ENCODE results near the gene FBN1. TPM values are rescaled to one million over a fixed set of nuclear protein-coding genes. Genes with fewer than 3 reads are reported as not detected.

FBN1 gene
- total RNA-seq, 1 donor from 2014 or later, result 70.3 TPM

DNA sequence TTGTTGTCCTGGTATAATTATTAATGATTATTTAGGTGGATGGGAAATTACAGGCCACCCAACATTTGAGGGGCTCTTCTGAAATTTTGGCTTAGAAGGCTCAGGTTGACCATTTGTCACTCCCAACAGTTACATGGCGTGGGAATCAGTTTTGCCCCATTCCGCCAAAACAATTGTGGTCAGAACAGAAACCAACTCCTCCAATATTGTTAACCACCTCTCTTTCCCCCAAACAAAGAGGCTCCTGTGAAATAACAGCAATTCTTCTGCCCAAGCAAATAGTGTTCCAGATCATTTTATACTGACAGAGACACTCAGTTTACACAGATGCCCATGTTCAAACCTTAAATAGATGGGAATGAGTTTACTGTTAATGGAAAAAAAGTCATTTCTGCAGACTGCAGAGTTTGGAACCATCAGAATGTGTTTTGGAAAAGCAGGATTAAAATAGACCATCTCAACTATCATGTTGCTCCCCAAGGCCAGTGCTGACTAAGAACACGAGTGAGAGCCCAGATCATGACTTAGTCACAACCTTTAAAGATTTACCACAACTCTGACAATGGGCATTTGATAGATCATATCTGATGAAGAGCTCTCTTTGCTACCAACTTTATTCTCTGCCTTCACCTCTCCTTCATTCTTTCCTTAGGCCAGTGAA, 212.2 kb downstream of the FBN1 start:
- no peak for DNase-seq (ENCODE audit: low read depth, low spot score)

DNA sequence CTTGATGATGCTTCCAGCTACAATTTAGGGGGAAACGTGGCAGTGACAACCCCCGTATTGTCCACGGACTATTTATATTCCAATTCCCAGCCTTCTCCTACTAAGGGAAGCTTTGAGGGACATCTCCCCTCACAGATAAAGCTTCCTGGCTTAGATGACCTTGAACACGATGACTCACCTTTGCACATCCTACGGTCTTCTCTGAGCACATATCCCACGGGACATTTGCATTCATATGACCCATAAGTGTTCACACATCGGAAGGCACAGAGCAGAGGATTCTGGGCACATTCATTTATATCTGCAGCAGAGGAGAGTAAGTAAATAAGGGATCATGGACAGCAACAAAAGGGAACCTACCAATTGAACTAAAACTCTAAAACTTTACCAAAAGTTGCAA, 212.8 kb downstream of the FBN1 start:
- no peak for DNase-seq (ENCODE audit: low read depth, low spot score)

GRCh38 chr15:48427960-48428547, 217.5 kb downstream of the FBN1 start:
- DNase-seq (ENCODE audit: low read depth, low spot score), result no peak

DNA sequence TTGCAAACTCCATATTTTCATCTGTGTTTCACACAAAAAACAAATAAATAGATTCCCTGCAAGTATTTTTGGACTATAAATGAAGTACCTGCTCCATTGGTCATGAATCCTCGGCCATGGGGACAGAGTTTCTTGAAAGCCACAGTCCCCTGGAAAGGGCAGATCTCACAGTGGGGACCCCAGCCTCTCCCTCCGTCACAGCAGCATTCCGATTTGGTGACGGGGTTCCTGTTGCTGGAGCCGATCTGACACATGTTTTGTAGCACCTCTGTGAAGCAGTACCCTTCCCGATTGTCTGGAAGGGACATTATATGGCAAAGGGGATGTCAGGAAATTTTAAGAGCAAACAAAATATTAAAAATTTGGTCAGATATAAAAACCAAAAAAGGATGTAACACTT, 218.0 kb downstream of the FBN1 start:
- no peak for DNase-seq (ENCODE audit: low read depth, low spot score)

DNA sequence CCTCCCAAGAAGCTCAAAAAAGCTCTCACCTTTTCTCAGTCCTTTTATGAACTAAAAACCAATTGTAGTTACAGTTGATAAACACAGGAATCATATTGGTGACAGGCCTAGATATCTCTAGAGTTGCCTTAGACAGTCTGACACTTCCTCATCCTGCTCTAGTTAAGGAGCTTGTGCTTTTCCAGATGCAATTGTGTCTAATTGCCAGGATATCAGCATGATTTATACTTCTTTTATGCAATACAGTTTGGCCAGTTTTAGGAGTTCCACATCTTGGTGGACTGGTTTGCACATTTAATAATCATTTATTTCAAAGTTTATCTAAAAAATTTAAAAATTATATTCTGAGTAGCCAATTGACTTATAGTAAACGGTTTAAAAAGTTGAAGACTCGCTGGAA, 218.6 kb downstream of the FBN1 start:
- DNase-seq (ENCODE audit: low read depth, low spot score), result no peak

DNA sequence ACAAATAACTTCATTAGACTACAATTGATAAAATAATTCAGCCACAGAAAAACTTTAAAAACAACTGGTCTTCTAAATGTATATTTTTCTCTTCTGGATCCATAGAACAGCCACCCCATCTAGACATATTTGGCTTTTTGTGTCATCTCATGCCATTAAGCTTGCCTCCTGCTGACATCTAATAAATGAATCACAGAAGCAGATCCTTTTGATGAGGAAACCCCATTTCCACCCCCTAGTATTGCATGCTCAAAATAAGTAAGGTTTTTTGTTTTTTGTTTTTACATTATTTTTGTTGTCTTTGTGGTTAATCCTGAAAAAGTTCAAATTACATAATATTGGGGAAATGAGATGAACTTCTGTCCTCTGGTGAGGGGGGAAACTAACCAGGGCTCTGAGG, 219.5 kb downstream of the FBN1 start:
- DNase-seq (ENCODE audit: low read depth, low spot score), result no peak

- DNase-seq (ENCODE audit: low read depth, low spot score), result no peak
These were observed 220.5 kb downstream of the FBN1 start for GRCh38 chr15:48425051-48425450.

- peak; percentile 52 for DNase-seq (ENCODE audit: low read depth, low spot score)
These were observed 221.5 kb downstream of the FBN1 start for GRCh38 chr15:48423896-48424475.

- no peak for DNase-seq (ENCODE audit: low read depth, low spot score)
These were observed 222.2 kb downstream of the FBN1 start for GRCh38 chr15:48423342-48423741.

DNA sequence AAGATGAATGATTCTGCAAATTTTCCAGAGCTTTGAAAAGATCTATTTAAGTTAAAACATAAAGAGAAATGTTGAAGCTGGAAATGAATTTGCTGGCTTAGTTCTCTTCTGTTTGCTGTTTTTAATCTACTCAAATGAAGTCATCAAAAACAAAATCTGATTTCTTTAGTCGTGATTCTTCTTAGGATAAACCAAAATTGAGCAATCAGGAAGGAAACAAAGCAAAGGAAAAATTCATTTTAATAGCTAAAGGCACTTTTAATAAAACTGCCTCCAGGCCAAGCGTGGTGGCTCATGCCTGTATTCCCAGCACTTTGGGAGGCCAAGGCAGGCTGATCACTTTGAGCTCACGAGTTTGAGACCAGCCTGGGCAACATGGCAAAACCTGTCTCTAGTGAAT, 223.1 kb downstream of the FBN1 start:
- DNase-seq (ENCODE audit: low read depth, low spot score), result no peak

DNA sequence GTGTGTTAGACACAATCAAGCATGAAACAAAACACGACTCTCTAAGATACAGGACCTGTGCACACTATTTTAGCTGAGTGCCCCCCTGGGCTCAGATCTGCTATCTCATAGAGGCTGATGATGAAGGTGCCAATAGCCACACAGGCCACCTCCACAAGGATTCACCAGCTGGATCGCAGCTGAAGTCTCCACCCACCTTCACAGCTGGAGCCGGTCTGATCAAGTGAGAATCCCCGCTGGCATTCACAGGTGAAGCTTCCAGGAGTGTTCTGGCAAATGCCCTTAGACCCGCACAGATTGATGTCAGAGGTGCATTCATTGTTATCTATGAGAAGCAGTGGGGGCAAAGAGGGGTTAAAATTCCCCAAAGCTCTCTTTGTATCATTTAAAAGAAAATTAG, 224.1 kb downstream of the FBN1 start:
- DNase-seq (ENCODE audit: low read depth, low spot score), result no peak

DNA sequence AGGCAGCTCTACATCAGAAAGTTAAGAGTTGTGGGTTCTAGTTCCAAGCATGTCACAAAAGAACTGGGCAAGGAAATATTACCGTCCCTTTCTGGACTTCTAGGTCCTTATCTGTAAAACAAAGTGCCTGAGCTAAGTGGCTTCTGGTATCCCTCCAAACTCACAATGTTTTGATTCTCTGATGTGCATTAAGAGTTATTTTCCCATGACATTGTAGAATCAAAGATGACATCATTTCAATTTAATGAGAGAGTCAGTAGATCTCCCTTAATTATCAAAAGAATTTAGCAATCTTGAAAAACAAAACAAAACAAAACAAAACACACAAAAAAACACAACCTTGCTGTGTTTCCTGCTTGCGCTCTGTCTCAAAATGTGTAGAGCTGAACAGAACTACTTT, 225.6 kb downstream of the FBN1 start:
- no peak for DNase-seq (ENCODE audit: low read depth, low spot score)

DNA sequence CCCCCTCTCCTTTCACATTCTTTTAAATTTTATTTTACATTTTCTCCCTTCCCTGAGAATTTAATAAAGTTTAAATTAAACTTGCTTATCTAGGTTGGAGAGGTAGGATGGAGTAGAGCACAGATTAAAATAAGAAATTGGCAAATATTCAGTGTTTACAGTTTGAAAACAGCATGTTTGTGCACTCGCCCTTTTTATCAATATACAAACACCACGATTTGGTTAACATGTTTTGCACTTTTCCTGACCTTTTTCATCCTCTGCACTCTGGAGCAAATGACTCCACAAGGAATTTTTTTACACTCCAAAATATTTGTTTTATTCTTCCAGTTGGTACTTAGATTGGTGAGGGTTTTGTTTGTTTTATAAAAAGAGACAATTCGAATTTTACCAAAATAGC, 227.2 kb downstream of the FBN1 start:
- no peak for DNase-seq (ENCODE audit: low read depth, low spot score)

GRCh38 chr15:48416301-48416700, 229.2 kb downstream of the FBN1 start:
- no peak for DNase-seq (ENCODE audit: low read depth, low spot score)

GRCh38 chr15:48415036-48415886, 230.2 kb downstream of the FBN1 start:
- DNase-seq (ENCODE audit: low read depth, low spot score), result no peak

- no peak for DNase-seq (ENCODE audit: low read depth, low spot score)
These were observed 231.5 kb downstream of the FBN1 start for GRCh38 chr15:48414015-48414414.

DNA sequence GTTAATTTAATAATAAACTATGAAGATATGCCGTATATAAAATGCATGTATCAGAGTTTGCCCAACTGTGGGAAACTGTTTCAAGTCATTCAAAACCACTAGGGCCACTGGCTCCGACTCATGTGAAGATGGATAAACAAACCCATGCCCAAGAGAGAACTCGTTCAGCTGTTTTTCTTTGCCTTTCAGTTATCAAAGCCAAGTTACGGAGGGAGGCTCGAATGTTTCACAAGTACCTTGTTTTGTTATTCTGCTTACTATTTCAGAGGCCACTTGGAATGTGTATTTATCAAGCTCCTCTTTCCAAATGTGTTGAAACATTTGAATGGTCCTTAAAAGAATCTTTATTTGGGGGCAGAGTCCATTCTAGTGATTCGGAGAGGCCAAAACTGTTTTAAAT, 232.2 kb downstream of the FBN1 start:
- no peak for DNase-seq (ENCODE audit: low read depth, low spot score)

- no peak for DNase-seq (ENCODE audit: low read depth, low spot score)
These were observed 233.4 kb downstream of the FBN1 start for GRCh38 chr15:48411971-48412591.

DNA sequence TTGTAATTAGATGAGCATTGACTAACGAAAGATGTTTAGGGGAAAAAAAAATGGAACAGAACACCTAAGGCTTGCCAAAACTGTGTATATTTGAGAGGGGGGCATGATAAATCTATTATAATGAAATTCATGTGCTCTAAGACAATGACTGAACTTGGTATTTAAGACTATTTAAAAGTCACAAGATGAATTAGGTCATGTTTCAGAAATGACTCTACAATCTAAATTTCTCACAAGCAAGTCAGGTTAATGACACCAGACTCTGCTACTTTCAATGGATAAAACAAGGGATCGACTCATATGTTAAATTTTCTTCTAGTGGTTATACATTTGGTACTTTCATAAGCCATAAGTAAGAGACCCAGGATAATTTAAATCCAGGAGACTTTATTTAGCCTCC, 235.9 kb downstream of the FBN1 start:
- no peak for DNase-seq (ENCODE audit: low read depth, low spot score)

DNA sequence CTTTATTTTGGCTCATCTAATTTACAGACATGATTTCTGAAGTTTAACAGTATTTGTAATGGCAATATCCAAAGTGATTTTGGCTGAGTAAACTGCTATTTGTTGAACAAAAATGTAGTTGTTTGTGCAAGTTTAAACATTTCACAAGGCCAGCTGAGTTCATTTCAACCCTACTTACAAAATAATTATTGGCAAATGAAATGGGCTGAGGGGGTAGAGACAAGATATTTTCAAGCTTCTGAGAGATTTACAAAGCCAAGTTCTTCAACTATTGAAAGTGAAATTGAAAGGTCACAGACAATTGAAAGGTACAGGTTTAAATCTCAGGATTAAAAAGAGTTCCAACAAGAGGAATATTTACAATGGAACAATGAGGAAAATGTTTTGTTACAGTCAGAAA, 237.2 kb downstream of the FBN1 start:
- no peak for DNase-seq (ENCODE audit: low read depth, low spot score)

- DNase-seq (ENCODE audit: low read depth, low spot score), result no peak
These were observed 237.9 kb downstream of the FBN1 start for GRCh38 chr15:48407646-48408045.

DNA sequence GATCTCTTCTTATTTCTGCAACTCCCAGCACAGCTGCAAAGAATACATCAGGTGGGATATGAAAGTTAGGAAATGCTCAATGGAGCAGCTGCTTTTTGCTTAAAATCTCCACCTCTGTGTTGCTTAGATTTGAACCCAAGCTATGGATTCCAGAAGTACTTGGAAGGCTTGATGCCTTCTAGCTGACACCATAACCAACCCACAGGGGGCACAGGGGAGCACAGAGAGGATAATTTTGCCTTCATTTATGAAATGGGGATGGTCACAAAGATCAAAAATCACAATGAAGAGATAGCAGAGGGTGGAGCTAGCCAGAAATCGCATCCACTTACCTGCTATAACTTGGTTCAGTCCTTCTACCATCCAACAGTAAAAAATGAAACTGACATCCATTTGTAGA, 238.6 kb downstream of the FBN1 start:
- no peak for DNase-seq (ENCODE audit: low read depth, low spot score)

Measured in pulmonary artery endothelial cell (primary cell).